Ovary (tissue), 3 donors: Measurements from ENCODE around the gene EEF2.

ENCODE experiments used
- CTCF ChIP-seq, 3 donors: fragments of 450-650 bp in 2 of 3; fragments of 200-600 bp in 1 of 3; IDR thresholded peaks; one replicate each; pipeline versions ENCODE4 v1.5.1 to v1.8.0; 2016 to 2022; ENCODE audit warnings: antibody characterized with exemption in 3 of 3, mild to moderate bottlenecking in 1 of 3
- EP300 ChIP-seq: sonication (generic); formaldehyde crosslinking; IDR thresholded peaks from one replicate; pipeline ENCODE4 v1.6.1; 2017; ENCODE audit warnings: antibody characterized with exemption
- POLR2A ChIP-seq: fragments of 450-650 bp; IDR thresholded peaks from one replicate; pipeline ENCODE4 v1.6.1; 2017; ENCODE audit warnings: antibody characterized with exemption, mild to moderate bottlenecking, moderate library complexity
- donor health status: DM: no; HTN: no; CAD: no.

GRCh38 chr19:4012975-4013634 lies 27.8 kb upstream of the EEF2 start:
- no peak for TF ChIP-seq CTCF (IDR thresholded peaks at IDR 0.05)
- TF ChIP-seq POLR2A: no peak
- no peak for TF ChIP-seq EP300
